GM19035 (cell line): ENCODE results near the gene VPS45.
"Not testable (repeated sequence)": the region's sequence is repeated elsewhere in the genome, so short reads cannot be mapped to it uniquely, and the experiment has no call there.

Experiments
- ATAC-seq: cut with Tn5 transposase; IDR thresholded peaks from one replicate; pipeline ENCODE4 v1.9.1; 2021; ENCODE audit not compliant: unreplicated experiment

Gene VPS45

DNA sequence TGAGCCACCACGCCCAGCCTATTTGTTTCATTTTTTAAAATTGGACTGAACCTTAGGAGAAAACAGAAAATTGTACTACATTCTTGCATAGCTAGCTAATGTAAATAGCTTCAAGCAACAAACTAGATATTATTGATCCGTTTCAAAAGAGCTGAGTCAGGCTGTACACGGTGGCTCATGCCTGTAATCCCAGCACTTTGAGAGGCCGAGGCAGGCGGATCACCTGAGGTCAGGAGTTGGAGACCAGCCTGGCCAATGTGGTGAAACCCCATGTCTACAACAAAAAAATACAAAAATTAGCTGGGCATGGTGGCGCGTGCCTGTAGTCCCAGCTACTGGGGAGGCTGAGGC, 118.8 kb downstream of the VPS45 start:
- not testable (repeated sequence) for ATAC-seq

DNA sequence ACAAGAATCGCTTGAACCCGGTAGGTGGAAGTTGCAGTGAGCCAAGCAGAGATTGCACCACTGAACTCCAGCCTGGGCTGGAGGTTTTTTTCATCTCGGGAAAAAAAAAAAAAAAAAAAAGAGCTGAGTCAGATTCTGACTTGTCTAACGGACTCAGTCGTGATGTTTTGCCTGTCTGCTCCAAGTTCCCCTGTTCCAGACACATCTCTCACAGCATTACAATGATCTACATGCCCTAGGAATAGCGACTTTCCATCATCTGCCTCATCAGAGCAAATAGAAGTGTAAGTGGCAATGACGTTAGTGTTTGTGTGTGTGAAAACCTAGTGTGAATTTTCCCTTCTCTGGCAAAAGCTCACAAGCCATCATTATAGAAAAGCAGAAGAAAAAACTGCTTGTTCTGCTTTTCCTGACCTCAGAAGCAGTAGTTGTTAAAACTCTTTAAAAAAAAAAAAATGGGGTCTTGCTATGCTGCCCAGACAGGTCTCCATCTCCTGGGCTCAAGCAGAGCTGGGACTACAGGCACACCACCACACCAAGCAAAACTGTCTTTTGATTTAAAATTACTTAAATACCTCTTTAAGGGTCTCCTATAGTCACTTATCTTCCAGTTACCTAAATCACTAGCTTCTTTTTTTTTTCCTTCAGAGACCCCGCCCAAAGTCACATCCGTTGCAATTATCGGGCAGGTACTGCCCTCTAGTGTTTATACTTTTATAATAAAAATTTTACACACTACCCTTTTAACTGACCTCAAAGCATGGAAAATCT, 119.4 kb downstream of the VPS45 start:
- ATAC-seq: no peak

DNA sequence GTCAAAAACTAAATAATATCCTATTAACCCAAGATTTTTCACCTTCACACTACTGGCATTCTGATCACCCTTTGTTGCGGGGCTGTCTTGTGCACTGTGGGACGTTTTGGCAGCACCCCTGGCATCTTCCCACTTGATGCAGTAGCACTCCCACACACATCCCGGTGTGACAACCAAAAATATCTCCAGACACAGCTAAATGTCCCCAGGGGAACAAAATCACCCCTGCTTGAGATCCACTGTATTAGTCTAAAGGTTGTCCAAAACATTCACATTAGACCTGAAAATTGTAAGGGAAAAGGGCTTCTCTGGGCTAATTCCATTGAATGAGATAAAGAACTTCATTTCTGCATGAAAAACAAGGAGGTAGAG, 120.0 kb downstream of the VPS45 start:
- ATAC-seq: no peak

DNA sequence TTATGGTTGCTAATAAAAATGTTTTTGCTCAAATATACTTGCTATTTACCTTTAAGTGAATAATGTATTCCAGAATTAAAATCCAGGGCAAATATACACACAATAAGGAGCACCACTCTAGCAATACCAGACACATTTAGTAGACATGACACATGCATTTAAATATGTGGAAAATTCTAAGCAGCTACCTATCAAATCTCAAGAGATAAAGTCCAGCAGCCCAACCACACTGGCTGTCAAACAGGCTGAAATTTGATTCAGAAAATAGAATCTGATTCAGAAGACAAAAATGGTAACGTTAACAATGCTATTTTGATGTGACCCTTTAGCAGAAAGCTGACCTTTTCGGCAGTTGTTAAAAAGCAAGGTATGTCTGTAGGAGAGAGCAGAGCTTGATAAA, 124.4 kb downstream of the VPS45 start:
- no peak for ATAC-seq

DNA sequence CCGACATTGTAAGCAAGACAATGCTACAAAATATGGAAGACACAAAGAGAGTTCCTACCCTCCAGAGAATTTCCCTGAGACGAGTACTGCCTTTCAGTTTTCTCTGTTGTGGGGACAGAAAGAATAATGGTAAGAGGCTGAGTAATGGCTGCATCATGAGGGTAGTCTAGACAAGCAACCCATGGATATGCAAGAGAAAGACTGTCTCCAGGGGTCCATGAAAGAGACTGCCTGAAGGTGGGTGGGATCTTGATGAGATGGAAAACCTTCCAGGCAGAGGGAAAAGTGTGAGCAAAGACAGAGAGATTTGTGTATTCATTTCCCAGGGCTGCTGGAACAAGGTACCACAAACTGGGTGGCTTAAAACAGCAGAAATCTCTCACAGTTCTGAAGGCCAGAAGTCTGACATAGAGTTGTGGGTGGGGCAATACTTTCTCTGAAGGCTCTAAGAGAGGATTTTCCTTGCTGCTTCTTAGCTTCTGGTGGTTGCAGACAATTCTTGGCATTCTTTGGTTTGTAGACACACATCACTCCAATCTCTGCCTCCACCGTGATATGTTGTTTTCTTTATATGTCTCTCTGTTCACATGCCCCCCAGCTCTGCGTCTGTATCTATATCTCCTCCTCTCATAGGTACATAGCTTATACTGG, 126.9 kb downstream of the VPS45 start:
- ATAC-seq: no peak
